Upper lobe of left lung (tissue), 6 donors: ENCODE results near the gene ITGB3BP. TPM values are rescaled to one million over a fixed set of nuclear protein-coding genes. Genes with fewer than 3 reads are reported as not detected.

Source experiments
- ATAC-seq, 2 donors: fragments of 200-7000 bp; cut with Tn5 transposase; one replicate each; pipeline ENCODE4 v1.9.1; 2022; ENCODE audit warnings: mild to moderate bottlenecking in 2 of 2, moderate library complexity in 2 of 2; ENCODE audit not compliant: low FRiP score in 2 of 2
- DNase-seq, 2 donors: peaks; one replicate each; pipeline ENCODE4 v3.0.0-alpha.2; 2019 to 2020
- H3K27ac ChIP-seq, 4 donors: fragments of 200-600 bp; sonication (generic); one replicate each; pipeline ENCODE4 v1.5.1; 2016 to 2019
- H3K27me3 ChIP-seq, 4 donors: fragments of 200-600 bp; sonication (generic); one replicate each; pipeline ENCODE4 v1.5.1; 2017 to 2019
- H3K36me3 ChIP-seq, 4 donors: fragments of 200-600 bp; sonication (generic); one replicate each; pipeline ENCODE4 v1.5.1; 2016 to 2019
- H3K4me1 ChIP-seq, 4 donors: fragments of 200-600 bp; sonication (generic); one replicate each; pipeline ENCODE4 v1.5.1; 2018 to 2019
- H3K4me3 ChIP-seq, 4 donors: fragments of 200-600 bp; sonication (generic); one replicate each; pipeline ENCODE4 v1.5.1; 2017 to 2019; ENCODE audit warnings: mild to moderate bottlenecking in 2 of 4, moderate library complexity in 1 of 4
- H3K9me3 ChIP-seq, 4 donors: fragments of 200-600 bp; sonication (generic); one replicate each; pipeline ENCODE4 v1.5.1; 2018 to 2019
- CTCF ChIP-seq, 6 experiments: fragments of 450-650 bp in 4 of 6; fragments of 200-600 bp in 2 of 6; sonication (generic) in 2 of 6; IDR thresholded peaks; one replicate each; pipeline ENCODE4 v1.5.1; 2016 to 2019; ENCODE audit warnings: antibody characterized with exemption in 6 of 6
- EP300 ChIP-seq, 4 donors: sonication (generic); formaldehyde crosslinking; IDR thresholded peaks; one replicate each; pipeline ENCODE4 v1.5.1; 2017; ENCODE audit warnings: antibody characterized with exemption in 4 of 4, control low read depth in 2 of 4
- POLR2A ChIP-seq, 4 donors: fragments of 450-650 bp; IDR thresholded peaks; one replicate each; pipeline ENCODE4 v1.5.1; 2016 to 2017; ENCODE audit warnings: antibody characterized with exemption in 4 of 4, mild to moderate bottlenecking in 2 of 4
- POLR2AphosphoS5 ChIP-seq, 2 donors: sonication (generic); formaldehyde crosslinking; IDR thresholded peaks; one replicate each; pipeline ENCODE4 v1.5.1; 2017; ENCODE audit warnings: antibody characterized with exemption in 2 of 2
- WGBS, 2 donors: methylation state at CpG; one replicate each; pipeline ENCODE4 v1.1.5; 2017 to 2018; 5-methylcytosine and 5-hydroxymethylcytosine counted together
- total RNA-seq, 6 donors: library from RNA; depleted of rRNA in 4 of 6; stranded (reverse); fragments of >200 nt in 4 of 6; gene quantifications; one replicate each; pipeline versions ENCODE4 v1.1.0 to v1.2.1, GENCODE V29; 2016 to 2021
- donor health status: DM: no; HTN: no; CAD: no; lungs with moderate emphysema.
- donor health status: DM: no; HTN: yes; CAD: no; lungs with severe emphysema.

Gene ITGB3BP
- total RNA-seq, 6 donors from 2014 or later, result 8.2 to 14.7 (median 10.4) TPM

DNA sequence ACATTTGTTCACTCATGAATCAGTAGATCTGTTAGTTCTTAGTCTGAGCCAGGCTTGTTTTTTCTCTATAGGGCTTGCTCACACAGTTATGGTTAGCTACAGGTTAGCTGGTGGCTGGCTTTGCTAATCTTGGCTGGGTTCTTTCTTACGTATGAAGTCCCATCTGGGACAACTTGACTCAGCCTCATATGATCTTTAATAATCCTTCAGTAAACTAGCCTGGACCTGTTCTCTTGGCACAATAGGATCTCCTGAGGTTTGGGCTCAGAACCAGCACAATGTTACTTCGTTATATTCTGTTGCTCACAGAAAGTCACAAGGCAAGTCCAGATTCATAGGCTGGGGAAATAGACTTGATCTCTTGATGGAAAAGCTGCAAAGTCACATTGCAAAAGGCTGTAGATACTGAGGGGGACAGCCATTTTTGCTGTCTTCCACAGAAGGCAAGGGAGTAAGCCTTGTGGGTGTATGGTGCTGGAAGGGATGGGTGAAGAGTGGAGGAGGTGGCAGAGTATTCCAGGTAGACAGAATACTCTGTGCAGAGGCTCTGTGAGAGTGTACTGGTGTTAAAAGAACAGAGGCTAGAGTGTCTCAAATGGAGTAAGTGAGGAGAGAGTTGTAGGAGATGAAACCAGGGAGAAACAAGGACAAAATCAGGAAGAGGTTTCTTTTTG lies 24.7 kb upstream of the ITGB3BP start:
- TF ChIP-seq POLR2AphosphoS5 (IDR thresholded peaks at IDR 0.05), result no peak
- no peak for TF ChIP-seq EP300 (IDR thresholded peaks at IDR 0.05)
- no peak for TF ChIP-seq POLR2A (IDR thresholded peaks at IDR 0.05)
- TF ChIP-seq CTCF (IDR thresholded peaks at IDR 0.05), result no peak
- Histone ChIP-seq H3K4me1 (no peaks in the 10 kb centered on the region), H3K4me3 (no peak overlapping the region), H3K9me3 (no peaks in the 10 kb centered on the region), H3K27me3 (no peaks in the 10 kb centered on the region), H3K27ac (no peak overlapping the region), H3K36me3 (peaks cover 0 to 8% (median 2%) of the 10 kb centered on the region in 4 donors)
- DNase-seq (no peak), ATAC-seq (peak in 1 of 2 donors; percentile 84)
- 91 to 94% methylated on average over 2 of the region's 2 CpGs for WGBS, 2 donors

DNA sequence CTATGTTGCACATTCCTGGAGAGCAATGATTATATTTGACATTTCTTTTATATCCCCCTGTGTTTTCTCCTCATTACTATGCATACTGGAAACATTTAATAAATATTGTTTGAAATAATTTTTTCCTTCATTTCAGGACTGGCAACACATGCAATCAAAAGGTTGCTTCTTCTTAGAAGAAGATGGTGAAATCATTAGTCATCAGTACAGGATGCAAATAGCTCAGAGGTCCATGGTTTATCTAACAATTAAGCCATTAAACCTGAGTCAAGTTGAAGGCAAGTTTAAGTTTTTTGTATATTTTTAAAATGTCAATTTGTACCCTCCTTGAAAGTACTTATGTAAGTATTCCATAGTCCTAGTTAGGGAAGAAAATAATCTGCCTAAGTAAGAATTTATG lies 22.8 kb upstream of the ITGB3BP start:
- ATAC-seq (no peak), DNase-seq (no peak)
- no peak for TF ChIP-seq EP300 (IDR thresholded peaks at IDR 0.05)
- TF ChIP-seq POLR2AphosphoS5 (IDR thresholded peaks at IDR 0.05), result no peak
- TF ChIP-seq CTCF (IDR thresholded peaks at IDR 0.05), result no peak
- no peak for TF ChIP-seq POLR2A (IDR thresholded peaks at IDR 0.05)
- H3K4me1 ChIP-seq, result no peaks in the 10 kb centered on the region
- H3K36me3 ChIP-seq, result peaks cover 0 to 8% (median 2%) of the 10 kb centered on the region in 4 donors
- no peaks in the 10 kb centered on the region for H3K27me3 ChIP-seq
- H3K4me3 ChIP-seq, result no peak overlapping the region
- H3K9me3 ChIP-seq, result no peaks in the 10 kb centered on the region
- H3K27ac ChIP-seq, result no peak overlapping the region

DNA sequence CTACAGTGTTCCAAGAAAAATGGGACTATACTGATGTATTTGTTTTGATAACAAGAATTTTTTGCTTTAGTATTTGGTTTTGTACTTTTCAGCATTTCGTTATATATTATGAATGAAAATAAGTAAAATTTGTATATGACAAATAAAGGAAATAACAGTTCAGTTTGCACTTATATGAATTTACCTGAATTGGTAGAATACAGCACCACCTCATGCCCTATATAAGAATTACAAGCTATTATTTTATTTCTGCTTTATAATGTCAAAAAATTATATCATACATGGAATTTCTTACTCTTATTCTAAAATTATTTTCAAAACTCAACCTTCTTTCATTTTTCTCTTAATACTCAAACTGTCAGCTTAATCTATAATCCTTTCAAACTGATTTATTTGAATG lies 14.9 kb upstream of the ITGB3BP start:
- DNase-seq (no peak), ATAC-seq (no peak)
- 69% methylated on average over 1 of the region's 1 CpG for WGBS, 2 donors
- H3K9me3 ChIP-seq, result no peaks in the 10 kb centered on the region
- no peak overlapping the region for H3K4me3 ChIP-seq
- H3K27ac ChIP-seq, result no peak overlapping the region
- TF ChIP-seq POLR2A (IDR thresholded peaks at IDR 0.05) (no peak), POLR2AphosphoS5 (IDR thresholded peaks at IDR 0.05) (no peak), CTCF (IDR thresholded peaks at IDR 0.05) (peak in 4 of 6 experiments; percentile 12 to 36 (median 22)), EP300 (IDR thresholded peaks at IDR 0.05) (no peak)
- no peaks in the 10 kb centered on the region for H3K4me1 ChIP-seq
- H3K27me3 ChIP-seq, result no peaks in the 10 kb centered on the region
- peaks cover 0 to 30% (median 4%) of the 10 kb centered on the region in 4 donors for H3K36me3 ChIP-seq

DNA sequence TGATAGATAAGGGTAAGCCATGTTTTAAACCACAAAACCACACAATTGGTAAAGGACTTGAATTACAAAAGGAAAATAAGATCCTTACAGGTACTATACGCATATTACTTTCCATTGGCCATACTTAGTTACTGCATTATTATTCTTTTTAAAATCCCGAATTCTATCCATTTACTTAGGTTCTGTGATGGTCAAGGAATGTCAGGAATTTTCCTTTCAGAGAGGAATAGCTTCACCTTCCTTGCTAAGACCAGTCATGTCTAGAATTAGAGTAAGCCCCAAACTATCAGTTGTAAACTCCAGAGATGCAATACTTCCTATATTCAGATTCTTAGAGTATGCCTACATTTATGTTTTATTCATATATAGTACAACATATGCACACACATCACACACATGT lies 14.0 kb upstream of the ITGB3BP start:
- DNase-seq (no peak), ATAC-seq (no peak)
- H3K27ac ChIP-seq, result no peak overlapping the region
- no peaks in the 10 kb centered on the region for H3K9me3 ChIP-seq
- H3K4me3 ChIP-seq, result no peak overlapping the region
- H3K36me3 ChIP-seq, result peaks cover 0 to 36% (median 7%) of the 10 kb centered on the region in 4 donors
- TF ChIP-seq POLR2A (IDR thresholded peaks at IDR 0.05) (no peak), CTCF (IDR thresholded peaks at IDR 0.05) (no peak), POLR2AphosphoS5 (IDR thresholded peaks at IDR 0.05) (no peak), EP300 (IDR thresholded peaks at IDR 0.05) (no peak)
- no peaks in the 10 kb centered on the region for H3K27me3 ChIP-seq
- 89 to 90% methylated on average over 2 of the region's 2 CpGs for WGBS, 2 donors
- H3K4me1 ChIP-seq, result no peaks in the 10 kb centered on the region

GRCh38 chr1:63534406-63534805 lies 11.4 kb upstream of the ITGB3BP start:
- TF ChIP-seq EP300 (IDR thresholded peaks at IDR 0.05), result no peak
- no peak for TF ChIP-seq POLR2AphosphoS5 (IDR thresholded peaks at IDR 0.05)
- no peak for TF ChIP-seq POLR2A (IDR thresholded peaks at IDR 0.05)
- TF ChIP-seq CTCF (IDR thresholded peaks at IDR 0.05), result no peak
- no peaks in the 10 kb centered on the region for H3K9me3 ChIP-seq
- H3K27me3 ChIP-seq, result no peaks in the 10 kb centered on the region
- no peak overlapping the region for H3K27ac ChIP-seq
- peaks cover 0 to 41% (median 7%) of the 10 kb centered on the region in 4 donors for H3K36me3 ChIP-seq
- no peak overlapping the region for H3K4me3 ChIP-seq
- DNase-seq, result no peak
- H3K4me1 ChIP-seq, result no peaks in the 10 kb centered on the region
- ATAC-seq, result no peak
